GM12872 (cell line): ENCODE measurements around the gene TPX2.

Experiments
- TF ChIP-seq, protein P1 (sequence below): IDR thresholded peaks from 3 replicates; pipeline ENCODE4 v1.5.1; 2011; ENCODE audit warnings: low read depth, mild to moderate bottlenecking, low read length, moderate library complexity; ENCODE audit not compliant: insufficient read depth

The TPX2 gene

DNA sequence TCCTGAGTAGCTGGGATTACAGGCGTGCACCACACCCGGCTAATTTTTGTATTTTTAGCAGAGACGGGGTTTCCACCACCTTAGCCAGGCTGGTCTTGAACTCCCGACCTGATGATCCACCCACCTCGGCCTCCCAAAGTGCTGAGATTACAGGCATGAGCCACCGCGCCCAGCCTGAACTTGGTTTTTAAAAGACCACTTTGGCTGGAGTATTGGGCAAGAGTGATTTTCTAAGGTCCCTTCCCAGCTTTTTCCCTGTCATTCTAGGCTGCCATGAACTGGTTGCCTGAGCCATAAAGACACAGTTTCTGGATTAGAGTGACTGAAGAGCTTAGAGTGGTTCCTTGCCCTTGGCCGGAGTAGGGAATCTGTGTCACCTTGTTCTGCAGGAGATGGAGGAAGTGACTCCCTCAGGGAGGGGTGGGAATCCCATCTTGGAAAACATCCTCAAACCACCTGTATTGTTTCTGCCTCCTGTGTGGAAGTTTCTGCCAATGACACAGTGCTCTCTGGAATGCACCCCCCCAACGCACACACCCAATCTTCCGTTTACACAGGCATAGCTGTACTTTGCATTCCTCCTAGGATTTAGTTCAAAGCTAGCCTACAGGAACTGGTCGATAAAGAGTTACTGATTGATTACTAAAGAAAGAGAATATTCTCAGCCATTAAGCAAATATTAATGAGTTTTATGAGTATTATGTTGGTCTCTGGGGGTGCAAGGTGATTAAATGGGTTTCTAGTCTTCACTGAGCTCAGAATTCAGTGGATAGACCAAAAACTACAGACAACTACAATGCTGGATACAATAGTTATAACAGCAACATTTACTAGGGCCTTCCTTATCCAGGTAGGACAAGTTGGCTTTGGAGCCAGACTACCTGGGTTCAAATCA is 34.6 kb upstream of the TPX2 start:
- TF ChIP-seq, protein P1, sequence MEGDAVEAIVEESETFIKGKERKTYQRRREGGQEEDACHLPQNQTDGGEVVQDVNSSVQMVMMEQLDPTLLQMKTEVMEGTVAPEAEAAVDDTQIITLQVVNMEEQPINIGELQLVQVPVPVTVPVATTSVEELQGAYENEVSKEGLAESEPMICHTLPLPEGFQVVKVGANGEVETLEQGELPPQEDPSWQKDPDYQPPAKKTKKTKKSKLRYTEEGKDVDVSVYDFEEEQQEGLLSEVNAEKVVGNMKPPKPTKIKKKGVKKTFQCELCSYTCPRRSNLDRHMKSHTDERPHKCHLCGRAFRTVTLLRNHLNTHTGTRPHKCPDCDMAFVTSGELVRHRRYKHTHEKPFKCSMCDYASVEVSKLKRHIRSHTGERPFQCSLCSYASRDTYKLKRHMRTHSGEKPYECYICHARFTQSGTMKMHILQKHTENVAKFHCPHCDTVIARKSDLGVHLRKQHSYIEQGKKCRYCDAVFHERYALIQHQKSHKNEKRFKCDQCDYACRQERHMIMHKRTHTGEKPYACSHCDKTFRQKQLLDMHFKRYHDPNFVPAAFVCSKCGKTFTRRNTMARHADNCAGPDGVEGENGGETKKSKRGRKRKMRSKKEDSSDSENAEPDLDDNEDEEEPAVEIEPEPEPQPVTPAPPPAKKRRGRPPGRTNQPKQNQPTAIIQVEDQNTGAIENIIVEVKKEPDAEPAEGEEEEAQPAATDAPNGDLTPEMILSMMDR: no peak

DNA sequence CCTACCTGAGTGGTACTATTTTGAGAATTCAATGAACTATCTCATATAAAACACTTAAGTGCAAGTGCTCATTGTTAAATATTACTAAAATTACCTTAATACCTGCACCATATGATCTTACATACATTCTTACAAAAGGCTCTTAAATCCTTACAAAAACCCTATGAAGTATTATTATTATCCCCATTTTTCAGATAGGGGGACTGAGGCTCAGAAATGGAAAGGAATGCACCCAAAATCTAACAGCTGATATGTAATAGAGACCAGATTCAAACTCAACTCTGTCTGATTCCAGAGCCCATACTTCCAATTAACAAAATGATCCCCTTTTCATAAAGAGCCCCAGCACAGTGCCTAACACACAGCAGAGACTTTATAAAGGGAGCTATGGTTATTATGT is 33.9 kb upstream of the TPX2 start:
- TF ChIP-seq, protein P1: no peak

DNA sequence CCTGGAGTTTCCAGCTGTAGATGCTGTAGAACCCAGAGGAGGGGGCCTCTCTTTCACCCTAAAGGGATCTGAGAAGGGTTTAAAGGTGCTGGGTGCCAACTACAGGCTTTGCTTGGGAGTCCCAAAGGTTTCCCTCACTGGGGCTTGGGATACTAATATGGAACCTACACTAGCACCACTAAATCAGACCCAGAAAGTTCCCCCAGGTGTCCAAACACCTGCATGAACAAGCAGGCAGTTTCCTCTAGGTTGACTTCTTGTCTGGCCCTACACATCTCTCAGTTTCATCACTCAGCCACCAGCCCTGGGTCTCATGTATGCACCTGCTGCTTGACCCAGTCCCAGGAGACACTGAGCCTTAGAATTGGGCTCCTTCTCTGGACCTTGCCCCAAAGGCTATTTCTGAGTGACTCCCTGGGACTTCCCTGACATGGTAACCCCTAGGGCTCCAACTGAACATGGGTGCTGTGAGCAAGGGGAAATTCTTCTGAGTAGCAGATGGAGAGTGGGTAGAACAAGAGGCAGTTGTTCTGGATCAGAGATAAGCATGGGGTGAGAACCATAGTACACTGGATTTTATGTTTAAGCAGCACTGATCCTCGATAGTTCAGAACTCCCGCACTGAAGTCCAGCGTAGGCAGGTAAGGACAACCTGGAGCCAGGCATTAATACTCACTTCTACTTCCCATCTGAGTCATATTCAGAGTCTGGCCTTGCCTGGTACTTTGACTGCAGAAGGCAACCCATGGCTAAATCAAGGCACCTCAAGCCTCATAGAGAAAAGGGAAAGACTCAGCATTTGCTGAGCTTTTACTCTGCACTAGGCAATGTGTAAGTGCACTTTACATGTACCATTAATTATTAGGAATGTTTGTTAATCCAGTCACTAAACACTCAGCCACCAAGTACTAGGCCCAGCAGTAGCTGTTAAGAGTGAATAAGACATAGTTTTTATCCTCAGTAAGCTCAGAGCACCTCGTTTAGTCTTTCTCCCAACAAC is 33.2 kb upstream of the TPX2 start:
- TF ChIP-seq, protein P1: no peak

DNA sequence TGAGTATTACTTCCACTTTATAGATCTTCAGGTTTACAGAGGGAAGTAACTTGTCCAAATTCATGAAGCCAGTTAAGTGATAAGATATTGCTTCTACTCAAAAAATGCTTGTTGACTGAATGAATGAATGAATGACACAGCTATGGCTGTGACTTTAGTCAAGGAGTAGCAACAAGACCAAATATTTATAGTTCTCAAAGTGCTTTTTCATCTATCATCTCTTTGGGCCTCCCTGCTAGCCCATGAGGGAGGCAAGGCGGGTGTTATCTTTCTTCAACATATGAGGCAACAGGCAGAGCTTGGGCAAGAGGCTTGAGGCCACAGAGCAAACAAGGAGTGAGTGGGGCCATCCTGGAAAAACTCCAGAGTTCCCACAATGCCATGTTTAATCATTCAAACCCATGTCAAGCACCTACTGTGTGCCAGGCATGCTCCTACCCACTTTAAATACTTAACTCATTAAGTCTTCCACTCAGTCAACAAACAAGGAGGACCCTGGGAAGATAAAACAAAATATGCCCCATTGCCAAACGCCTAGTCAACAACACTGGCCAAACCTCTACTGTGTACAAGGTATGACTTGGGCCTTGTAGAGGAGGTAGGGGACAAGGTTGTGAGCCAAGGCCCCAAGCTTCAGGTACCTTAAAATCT is 32.4 kb upstream of the TPX2 start:
- TF ChIP-seq, protein P1: no peak

DNA sequence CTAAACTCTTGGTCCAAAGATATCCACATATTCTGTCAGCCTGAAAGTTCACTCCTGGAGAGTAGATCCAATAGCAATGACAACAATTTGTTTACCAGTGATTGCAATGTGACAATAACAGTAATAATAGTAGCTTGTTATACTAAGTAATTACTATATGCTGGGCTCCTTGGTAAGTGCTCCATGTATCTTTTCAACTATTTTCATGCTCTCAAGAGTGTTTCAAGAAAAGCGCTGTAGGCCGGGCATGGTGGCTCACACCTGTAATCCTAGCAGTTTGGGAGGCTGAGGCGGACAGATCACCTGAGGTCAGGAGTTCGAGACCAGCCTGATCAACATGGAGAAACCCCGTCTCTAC is 31.9 kb upstream of the TPX2 start:
- TF ChIP-seq, protein P1: no peak

DNA sequence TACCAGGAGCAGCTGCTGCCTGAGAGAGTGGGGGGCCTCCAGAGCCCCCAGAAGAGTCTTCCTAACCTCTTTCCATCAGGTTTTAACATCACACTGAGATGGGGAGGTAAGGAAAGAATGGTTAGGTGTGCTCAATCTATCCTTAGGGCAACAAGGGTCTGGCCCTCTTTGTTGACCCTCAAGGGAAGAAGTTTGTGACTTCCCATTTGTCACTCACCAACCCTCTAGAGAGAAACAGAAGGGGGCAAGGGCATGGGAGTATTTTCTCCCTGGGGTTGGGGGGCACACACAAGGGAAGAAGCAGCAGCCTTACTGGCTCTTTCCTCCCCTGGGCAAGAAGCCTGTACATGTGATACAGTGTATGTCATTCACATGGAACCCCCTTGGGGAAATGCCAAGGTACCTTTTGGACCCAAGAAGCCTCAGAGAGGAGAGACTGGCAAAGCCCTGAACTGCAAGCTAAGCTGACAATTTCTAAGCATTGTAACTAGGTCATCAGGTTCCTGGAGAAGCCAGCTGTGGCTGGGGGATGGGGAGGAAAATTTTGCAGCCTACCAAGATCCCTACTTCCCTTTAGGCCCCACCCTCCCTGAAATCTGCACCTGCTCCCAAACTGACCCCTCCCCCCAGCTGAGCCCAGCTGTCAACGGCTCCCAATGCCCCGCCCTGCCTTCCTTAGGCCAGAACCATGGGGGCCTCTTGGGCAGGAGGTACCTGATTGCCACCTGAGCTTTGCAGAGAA is 30.9 kb upstream of the TPX2 start:
- TF ChIP-seq, protein P1: no peak
